Stimulated activated naive B cell treated with anti-CD40 and anti-IgM and Interleukin-4, amounts not matched to agents 10 μg/mL and 1 μg/mL and 100 μg/mL, for 72 hours (primary cell): ENCODE measurements around the gene APOB.

ENCODE experiments used
- ATAC-seq, 2 donors: fragments of 150-1000 bp; cut with Tn5 transposase; replicated peaks; 2 replicates each; pipeline ENCODE4 v1.10.0; 2021; ENCODE audit warnings: moderate library complexity in 1 of 2
- DNase-seq: peaks from one replicate; pipeline ENCODE4 v3.0.0; 2021
- H3K27ac Mint-ChIP-seq: one replicate; pipeline ENCODE4 v1.8.0; 2022; ENCODE audit warnings: mild to moderate bottlenecking, mixed read lengths
- H3K27me3 Mint-ChIP-seq, 2 donors: one replicate each; pipeline ENCODE4 v1.8.0; 2022; ENCODE audit warnings: mixed read lengths in 2 of 2
- H3K36me3 Mint-ChIP-seq, 2 donors: one replicate each; pipeline ENCODE4 v1.8.0; 2022; ENCODE audit warnings: mixed read lengths in 2 of 2, mild to moderate bottlenecking in 1 of 2
- H3K4me1 Mint-ChIP-seq, 2 donors: one replicate each; pipeline ENCODE4 v1.8.0; 2022; ENCODE audit warnings: mixed read lengths in 2 of 2, mild to moderate bottlenecking in 1 of 2
- H3K4me3 Mint-ChIP-seq, 2 donors: one replicate each; pipeline ENCODE4 v1.8.0; 2022; ENCODE audit warnings: mild to moderate bottlenecking in 2 of 2, mixed read lengths in 2 of 2, moderate library complexity in 1 of 2
- H3K9me3 Mint-ChIP-seq, 2 donors: one replicate each; pipeline ENCODE4 v1.8.0; 2022; ENCODE audit warnings: mixed read lengths in 2 of 2, mild to moderate bottlenecking in 1 of 2

APOB gene

GRCh38 chr2:20960003-20960402 is 83.9 kb downstream of the APOB start:
- Mint-ChIP-seq H3K4me3 (no peak overlapping the region), H3K4me1 (no peaks in the 10 kb centered on the region), H3K27ac (no peak overlapping the region), H3K27me3 (peaks cover 20 to 37% of the 10 kb centered on the region in 2 donors), H3K9me3 (no peaks in the 10 kb centered on the region), H3K36me3 (no peaks in the 10 kb centered on the region)
- DNase-seq (no peak), ATAC-seq (no peak)

- ATAC-seq: no peak
- Mint-ChIP-seq H3K27ac (no peak overlapping the region), H3K4me3 (no peak overlapping the region), H3K36me3 (no peaks in the 10 kb centered on the region), H3K27me3 (peaks cover 20 to 37% of the 10 kb centered on the region in 2 donors), H3K9me3 (no peaks in the 10 kb centered on the region), H3K4me1 (no peaks in the 10 kb centered on the region)
- DNase-seq: no peak
These were observed 84.6 kb downstream of the APOB start for GRCh38 chr2:20959252-20959651.

- Mint-ChIP-seq H3K27ac (no peak overlapping the region), H3K4me1 (no peaks in the 10 kb centered on the region), H3K36me3 (no peaks in the 10 kb centered on the region), H3K9me3 (no peaks in the 10 kb centered on the region), H3K4me3 (no peak overlapping the region), H3K27me3 (peaks cover 17 to 37% of the 10 kb centered on the region in 2 donors)
- DNase-seq: no peak
- ATAC-seq: no peak
These were observed 85.9 kb downstream of the APOB start for GRCh38 chr2:20957788-20958525.

- no peak for DNase-seq
- Mint-ChIP-seq H3K4me1 (no peaks in the 10 kb centered on the region), H3K27me3 (peaks cover 0 to 20% of the 10 kb centered on the region in 2 donors), H3K9me3 (no peaks in the 10 kb centered on the region), H3K4me3 (no peak overlapping the region), H3K27ac (no peak overlapping the region), H3K36me3 (no peaks in the 10 kb centered on the region)
- ATAC-seq: no peak
These were observed 88.4 kb downstream of the APOB start for GRCh38 chr2:20955277-20956026.

- ATAC-seq (no peak), DNase-seq (no peak)
- Mint-ChIP-seq H3K27me3 (peaks cover 9 to 18% of the 10 kb centered on the region in 2 donors), H3K9me3 (no peaks in the 10 kb centered on the region), H3K36me3 (no peaks in the 10 kb centered on the region), H3K27ac (no peak overlapping the region), H3K4me3 (no peak overlapping the region), H3K4me1 (no peaks in the 10 kb centered on the region)
These were observed 90.6 kb downstream of the APOB start for GRCh38 chr2:20953146-20953824.
